ENCODE data around the gene ALPP.

DNA sequence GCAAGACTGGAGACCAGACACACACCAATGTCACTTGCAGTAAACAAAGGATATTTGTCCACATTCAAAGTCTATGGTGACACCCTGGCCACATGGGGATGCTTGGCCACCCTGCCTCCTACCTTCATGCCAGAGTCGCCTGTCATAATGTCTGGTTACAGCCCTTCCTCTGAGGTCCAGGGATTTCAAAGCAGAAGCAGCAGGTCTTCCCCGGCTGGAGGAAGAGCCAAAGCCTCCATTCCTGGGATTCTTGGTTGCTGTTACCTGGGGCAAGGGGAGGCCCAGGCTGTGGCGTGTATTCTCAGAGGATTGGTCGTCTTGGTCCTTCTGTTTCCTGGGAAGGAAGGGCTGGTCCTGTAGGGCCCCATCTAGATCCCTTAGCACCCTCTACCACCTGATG is 2.3 kb upstream of the ALPP start:
- TF ChIP-seq CTCF (IDR thresholded peaks at IDR 0.05) (no peak), EZH2phosphoT487 (IDR thresholded peaks at IDR 0.05) (no peak)

Data from neural progenitor cell (in vitro differentiated cells).